Fibroblast of lung (primary cell): ENCODE data around the gene CENPB. TPM values are rescaled to one million over a fixed set of nuclear protein-coding genes. Genes with fewer than 3 reads are reported as not detected.

Experiments used
- DNase-seq, 2 donors: peaks; one replicate each; pipeline versions ENCODE4 v3.0.0 to v3.0.0-alpha.2; 2010; ENCODE audit warnings: low read depth in 2 of 2
- H2AFZ ChIP-seq: 2 replicates; pipeline ENCODE4 v1.5.1; 2012; ENCODE audit warnings: low read length, control low read depth, inconsistent platforms
- H3K27ac ChIP-seq: 2 replicates; pipeline ENCODE4 v1.5.1; 2011; ENCODE audit warnings: low read length, control low read depth; ENCODE audit not compliant: insufficient read depth
- H3K27me3 ChIP-seq: 2 replicates; pipeline ENCODE4 v1.5.1; 2011; ENCODE audit warnings: mild to moderate bottlenecking, low read length; ENCODE audit not compliant: control insufficient read depth, insufficient read depth
- H3K36me3 ChIP-seq: 2 replicates; pipeline ENCODE4 v1.5.1; 2011; ENCODE audit warnings: low read length; ENCODE audit not compliant: control insufficient read depth, insufficient read depth
- H3K4me1 ChIP-seq: 2 replicates; pipeline ENCODE4 v1.5.1; 2011; ENCODE audit warnings: low read length; ENCODE audit not compliant: control insufficient read depth, insufficient read depth; ENCODE audit errors: extremely low read depth
- H3K4me2 ChIP-seq: 2 replicates; pipeline ENCODE4 v1.5.1; 2011; ENCODE audit warnings: low read length, control low read depth; ENCODE audit not compliant: insufficient read depth; ENCODE audit errors: extremely low read depth
- H3K4me3 ChIP-seq, 4 experiments: fragments of 200-600 bp in 1 of 4; sonication (generic) in 1 of 4; replicated peaks in 1 of 4; 2 replicates each; pipeline ENCODE4 v1.5.1; 2011 to 2016; ENCODE audit warnings: low read length in 4 of 4, low read depth in 3 of 4, mild to moderate bottlenecking in 3 of 4, control low read depth in 2 of 4, inconsistent platforms in 1 of 4, mixed read lengths in 1 of 4; ENCODE audit not compliant: insufficient read depth in 1 of 4; ENCODE audit errors: control extremely low read depth in 1 of 4
- H3K79me2 ChIP-seq: 2 replicates; pipeline ENCODE4 v1.5.1; 2012; ENCODE audit warnings: mild to moderate bottlenecking, low read length, inconsistent platforms; ENCODE audit not compliant: control insufficient read depth, insufficient read depth
- H3K9ac ChIP-seq: 2 replicates; pipeline ENCODE4 v1.5.1; 2011; ENCODE audit warnings: mild to moderate bottlenecking, low read length, control low read depth; ENCODE audit not compliant: insufficient read depth
- H3K9me3 ChIP-seq: 2 replicates; pipeline ENCODE4 v1.5.1; 2012; ENCODE audit warnings: low read depth, low read length; ENCODE audit not compliant: control insufficient read depth, insufficient read depth
- H4K20me1 ChIP-seq: 2 replicates; pipeline ENCODE4 v1.5.1; 2011; ENCODE audit warnings: low read length; ENCODE audit not compliant: control insufficient read depth, insufficient read depth; ENCODE audit errors: extremely low read depth
- EZH2 ChIP-seq: IDR thresholded peaks from 2 replicates; pipeline ENCODE4 v1.5.1; 2012; ENCODE audit warnings: low read length, control low read depth, mild to moderate bottlenecking; ENCODE audit errors: missing control alignments
- polyA plus RNA-seq, 2 donors: library from polyadenylated mRNA; depleted of rRNA in 1 of 2; stranded (reverse) in 1 of 2; unstranded in 1 of 2; fragments of >200 nt; gene quantifications; 2 replicates each; pipeline ENCODE4 v1.2.1, GENCODE V29; 2011 to 2012; ENCODE audit warnings: missing spikeins in 1 of 2
- total RNA-seq: library from RNA; depleted of rRNA; stranded (reverse); fragments of >200 nt; gene quantifications from 2 replicates; pipeline ENCODE4 v1.2.1, GENCODE V29; 2014
- TF ChIP-seq, protein P1 (sequence below), 2 donors: IDR thresholded peaks in 1 of 2; conservative IDR thresholded peaks in 1 of 2; 1 replicate in 1 of 2; 2 replicates in 1 of 2; pipeline ENCODE4 v1.5.1; 2011 to 2012; ENCODE audit warnings: low read length in 2 of 2, control low read depth in 1 of 2, inconsistent platforms in 1 of 2, low read depth in 1 of 2, mild to moderate bottlenecking in 1 of 2

Gene CENPB
- total and polyA plus RNA-seq, 2 donors (not counting 1 experiment from before 2014, with no cell fraction given): 32.6 to 106 TPM

GRCh38 chr20:3760655-3761348 lies 25.7 kb downstream of the CENPB start:
- TF ChIP-seq, protein P1, sequence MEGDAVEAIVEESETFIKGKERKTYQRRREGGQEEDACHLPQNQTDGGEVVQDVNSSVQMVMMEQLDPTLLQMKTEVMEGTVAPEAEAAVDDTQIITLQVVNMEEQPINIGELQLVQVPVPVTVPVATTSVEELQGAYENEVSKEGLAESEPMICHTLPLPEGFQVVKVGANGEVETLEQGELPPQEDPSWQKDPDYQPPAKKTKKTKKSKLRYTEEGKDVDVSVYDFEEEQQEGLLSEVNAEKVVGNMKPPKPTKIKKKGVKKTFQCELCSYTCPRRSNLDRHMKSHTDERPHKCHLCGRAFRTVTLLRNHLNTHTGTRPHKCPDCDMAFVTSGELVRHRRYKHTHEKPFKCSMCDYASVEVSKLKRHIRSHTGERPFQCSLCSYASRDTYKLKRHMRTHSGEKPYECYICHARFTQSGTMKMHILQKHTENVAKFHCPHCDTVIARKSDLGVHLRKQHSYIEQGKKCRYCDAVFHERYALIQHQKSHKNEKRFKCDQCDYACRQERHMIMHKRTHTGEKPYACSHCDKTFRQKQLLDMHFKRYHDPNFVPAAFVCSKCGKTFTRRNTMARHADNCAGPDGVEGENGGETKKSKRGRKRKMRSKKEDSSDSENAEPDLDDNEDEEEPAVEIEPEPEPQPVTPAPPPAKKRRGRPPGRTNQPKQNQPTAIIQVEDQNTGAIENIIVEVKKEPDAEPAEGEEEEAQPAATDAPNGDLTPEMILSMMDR (conservative IDR thresholded peaks at IDR 0.05 in 1 of 2, IDR thresholded peaks at IDR 0.05 in 1 of 2; ENCODE audit: low read depth in 1 of 2, low read length in 2 of 2): no peak
- no peak for TF ChIP-seq EZH2
- H3K4me3 ChIP-seq: no peak overlapping the region
- DNase-seq: no peak
- H3K4me2 ChIP-seq: no peak overlapping the region
- H3K79me2 ChIP-seq: peaks cover 1% of the 10 kb centered on the region
- H3K9me3 ChIP-seq: no peaks in the 10 kb centered on the region
- H3K36me3 ChIP-seq: peaks cover 3% of the 10 kb centered on the region
- H2AFZ ChIP-seq: no peak overlapping the region
- no peak overlapping the region for H3K27ac ChIP-seq
- H3K4me1 ChIP-seq: no peaks in the 10 kb centered on the region
- no peak overlapping the region for H3K9ac ChIP-seq
- no peaks in the 10 kb centered on the region for H3K27me3 ChIP-seq
- no peaks in the 10 kb centered on the region for H4K20me1 ChIP-seq

DNA sequence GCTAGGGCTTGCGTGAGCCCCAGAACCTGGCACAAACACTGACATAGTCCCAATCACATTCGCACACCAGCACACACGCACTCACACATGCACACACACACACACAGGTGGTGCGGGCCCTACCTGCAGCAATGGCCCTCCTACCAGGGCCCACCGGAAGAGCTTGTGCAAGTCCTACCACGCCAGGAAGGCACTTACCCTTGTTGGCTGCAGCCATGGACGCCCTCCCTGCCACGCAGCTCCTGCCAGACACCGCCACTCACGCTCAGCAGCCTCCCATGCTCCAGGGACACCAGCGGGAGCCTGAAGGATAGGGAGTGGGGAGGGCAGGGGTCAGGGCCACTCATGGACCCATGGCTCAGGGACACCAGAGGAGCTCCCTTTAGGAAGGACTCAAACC lies 26.7 kb downstream of the CENPB start:
- TF ChIP-seq, protein P1 (conservative IDR thresholded peaks at IDR 0.05 in 1 of 2, IDR thresholded peaks at IDR 0.05 in 1 of 2; ENCODE audit: low read depth in 1 of 2, low read length in 2 of 2): no peak
- TF ChIP-seq EZH2: no peak
- Histone ChIP-seq H3K9me3 (no peaks in the 10 kb centered on the region), H3K27ac (no peak overlapping the region), H3K4me3 (no peak overlapping the region), H4K20me1 (no peaks in the 10 kb centered on the region), H3K9ac (no peak overlapping the region), H3K4me1 (no peaks in the 10 kb centered on the region), H3K36me3 (peaks cover 3% of the 10 kb centered on the region), H2AFZ (no peak overlapping the region), H3K79me2 (no peaks in the 10 kb centered on the region), H3K27me3 (no peaks in the 10 kb centered on the region), H3K4me2 (no peak overlapping the region)
- DNase-seq: no peak

DNA sequence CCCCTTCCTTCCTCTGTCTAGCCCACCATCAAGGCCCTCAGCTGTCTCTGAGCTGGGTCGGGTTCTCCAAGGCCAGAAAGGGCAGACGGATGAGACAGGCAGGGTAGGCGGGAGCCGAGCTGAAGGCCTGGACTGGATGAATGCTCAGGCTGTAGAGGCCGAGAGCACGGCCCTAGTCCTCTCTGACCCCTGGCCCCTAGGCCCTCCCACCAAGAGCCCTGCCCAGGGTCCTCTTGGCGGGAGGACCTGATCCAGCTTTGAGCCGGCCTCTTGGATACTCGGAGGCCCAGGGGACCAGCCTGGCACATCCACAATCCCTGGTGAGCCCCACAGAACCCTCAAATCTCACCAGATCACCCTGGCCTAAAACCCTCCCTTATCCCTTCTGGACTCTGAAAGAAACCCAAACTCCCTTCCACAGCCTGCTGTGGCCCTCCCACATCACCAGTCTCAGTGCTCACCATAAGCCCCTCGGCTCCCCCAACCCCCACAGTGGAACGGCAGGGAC lies 27.2 kb downstream of the CENPB start:
- H3K9ac ChIP-seq: no peak overlapping the region
- no peak overlapping the region for H2AFZ ChIP-seq
- H3K9me3 ChIP-seq: no peaks in the 10 kb centered on the region
- no peaks in the 10 kb centered on the region for H3K4me1 ChIP-seq
- H3K79me2 ChIP-seq: no peaks in the 10 kb centered on the region
- no peak for TF ChIP-seq EZH2
- H4K20me1 ChIP-seq: no peaks in the 10 kb centered on the region
- peaks cover 3% of the 10 kb centered on the region for H3K36me3 ChIP-seq
- no peak overlapping the region for H3K27ac ChIP-seq
- H3K4me2 ChIP-seq: no peak overlapping the region
- H3K27me3 ChIP-seq: no peaks in the 10 kb centered on the region
- DNase-seq: no peak
- H3K4me3 ChIP-seq: no peak overlapping the region
